HCT116 (cell line): Measurements from ENCODE around the gene ASPHD2. TPM values are rescaled to one million over a fixed set of nuclear protein-coding genes. Genes with fewer than 3 reads are reported as not detected.

Source experiments
- ATAC-seq: fragments of 200-7000 bp; cut with Tn5 transposase; 2 replicates; pipeline ENCODE4 v1.9.1; 2020; ENCODE audit warnings: mild to moderate bottlenecking, moderate library complexity
- BruUV-seq: library from RNA; stranded (reverse); fragments of 400-500 nt; replicated peaks from 2 replicates; lab custom pipeline; 2021; lab: Mats Ljungman, UMichigan
- CTCF ChIA-PET: fragments of 300-600 bp; sonication (Branson Sonifier 250); formaldehyde crosslinking; loops from one replicate; lab custom pipeline; 2021; ENCODE audit warnings: antibody characterized with exemption; lab: Charles Lee
- POLR2A ChIA-PET: fragments of 300-600, 350-600 bp; sonication (Branson Sonifier 250); formaldehyde crosslinking; loops from one replicate; lab custom pipeline; 2021; ENCODE audit warnings: antibody characterized with exemption; lab: Charles Lee
- RAD21 ChIA-PET, 2 experiments: fragments of 300-600 bp; sonication (Branson Sonifier 250); formaldehyde crosslinking; loops; one replicate each; lab custom pipeline; 2023; ENCODE audit warnings: low total read pairs in 2 of 2; ENCODE audit not compliant: uncharacterized antibody in 2 of 2, unreplicated experiment in 2 of 2, low non-redundant PET in 1 of 2; lab: Charles Lee
- DNase-seq: peaks from one replicate; pipeline ENCODE4 v3.0.0-alpha.2; 2010; ENCODE audit warnings: low read depth, low spot score
- H2AFZ ChIP-seq: fragments of 200-600 bp; shearing (Covaris generic), sonication (generic); 2 replicates; pipeline ENCODE4 v1.6.1; 2017; ENCODE audit warnings: low read depth, mixed run types, mixed read lengths, antibody characterized with exemption, low read length; ENCODE audit not compliant: poor library complexity, severe bottlenecking
- H3K27ac ChIP-seq: 2 replicates; pipeline ENCODE4 v1.5.1; 2012; ENCODE audit warnings: low read depth, low read length
- H3K27me3 ChIP-seq: fragments of 200-600 bp; sonication (generic); 2 replicates; pipeline ENCODE4 v1.6.1; 2016; ENCODE audit warnings: mixed run types, low read length, mixed read lengths; ENCODE audit not compliant: insufficient read depth
- H3K36me3 ChIP-seq, 2 experiments: fragments of 200-500 bp in 1 of 2; fragments of 200-600 bp in 1 of 2; sonication (Bioruptor generic) in 1 of 2; sonication (generic) in 1 of 2; 2 replicates each; pipeline versions ENCODE4 v1.5.1 to v1.6.1; 2014 to 2016; ENCODE audit warnings: low read length in 2 of 2, inconsistent platforms in 1 of 2, mixed read lengths in 1 of 2, mixed run types in 1 of 2; ENCODE audit not compliant: insufficient read depth in 2 of 2, control insufficient read depth in 1 of 2
- H3K4me1 ChIP-seq, 2 experiments: fragments of 200-600 bp in 1 of 2; sonication (generic) in 1 of 2; 2 replicates each; pipeline versions ENCODE4 v1.5.1 to v1.6.1; 2012 to 2017; ENCODE audit warnings: low read length in 2 of 2, inconsistent platforms in 1 of 2, mild to moderate bottlenecking in 1 of 2, mixed read lengths in 1 of 2, mixed run types in 1 of 2, moderate library complexity in 1 of 2; ENCODE audit not compliant: insufficient read depth in 2 of 2, control insufficient read depth in 1 of 2
- H3K4me2 ChIP-seq: fragments of 200-600 bp; sonication (generic); 2 replicates; pipeline ENCODE4 v1.6.1; 2017; ENCODE audit warnings: mixed run types, low read length, mixed read lengths
- H3K4me3 ChIP-seq, 2 experiments: fragments of 200-600 bp in 1 of 2; sonication (generic) in 1 of 2; replicated peaks in 1 of 2; 2 replicates each; pipeline ENCODE4 v1.5.1; 2011 to 2016; ENCODE audit warnings: low read length in 2 of 2, control low read depth in 1 of 2, low read depth in 1 of 2, mild to moderate bottlenecking in 1 of 2, mixed read lengths in 1 of 2, mixed run types in 1 of 2
- H3K79me2 ChIP-seq: fragments of 200-600 bp; sonication (generic); 2 replicates; pipeline ENCODE4 v1.6.1; 2017; ENCODE audit warnings: mild to moderate bottlenecking, mixed run types, low read length, moderate library complexity, mixed read lengths; ENCODE audit not compliant: insufficient read depth
- H3K9ac ChIP-seq: fragments of 200-600 bp; sonication (generic); 2 replicates; pipeline ENCODE4 v1.6.1; 2016; ENCODE audit warnings: low read length, mixed read lengths
- H3K9me2 ChIP-seq: fragments of 200-600 bp; sonication (generic), shearing (Covaris generic); 2 replicates; pipeline ENCODE4 v1.6.1; 2017; ENCODE audit warnings: mixed run types, mild to moderate bottlenecking, moderate library complexity; ENCODE audit not compliant: insufficient read depth
- H3K9me3 ChIP-seq, 2 experiments: fragments of 200-500 bp in 1 of 2; fragments of 200-600 bp in 1 of 2; sonication (Bioruptor generic) in 1 of 2; sonication (generic) in 1 of 2; 2 replicates each; pipeline ENCODE4 v1.6.1; 2014 to 2017; ENCODE audit warnings: low read length in 2 of 2, mixed read lengths in 2 of 2, inconsistent platforms in 1 of 2, low read depth in 1 of 2, mild to moderate bottlenecking in 1 of 2, mixed run types in 1 of 2, moderate library complexity in 1 of 2; ENCODE audit not compliant: control insufficient read depth in 1 of 2, insufficient read depth in 1 of 2
- H4K20me1 ChIP-seq: fragments of 200-600 bp; sonication (generic), shearing (Covaris generic); 2 replicates; pipeline ENCODE4 v1.6.1; 2017; ENCODE audit warnings: mixed run types, mild to moderate bottlenecking, moderate library complexity; ENCODE audit not compliant: insufficient read depth
- CBX3 ChIP-seq: IDR thresholded peaks from 2 replicates; pipeline ENCODE4 v1.6.1; 2012; ENCODE audit warnings: low read depth
- CEBPB ChIP-seq: IDR thresholded peaks from 2 replicates; pipeline ENCODE4 v1.6.1; 2012; ENCODE audit warnings: low read depth
- EGR1 ChIP-seq: IDR thresholded peaks from 2 replicates; pipeline ENCODE4 v1.6.1; 2012; ENCODE audit warnings: low read depth
- ELF1 ChIP-seq: IDR thresholded peaks from 2 replicates; pipeline ENCODE4 v1.6.1; 2012; ENCODE audit warnings: low read depth, borderline replicate concordance
- FOSL1 ChIP-seq: IDR thresholded peaks from 2 replicates; pipeline ENCODE4 v1.6.1; 2012; ENCODE audit warnings: low read depth
- JUND ChIP-seq: IDR thresholded peaks from 2 replicates; pipeline ENCODE4 v1.6.1; 2012
- POLR2A ChIP-seq: IDR thresholded peaks from 2 replicates; pipeline ENCODE4 v1.7.0; 2011; ENCODE audit warnings: borderline replicate concordance; ENCODE audit not compliant: insufficient read depth, insufficient read length; ENCODE audit errors: extremely low read depth
- POLR2AphosphoS5 ChIP-seq: IDR thresholded peaks from 2 replicates; pipeline ENCODE4 v1.6.1; 2011; ENCODE audit warnings: mild to moderate bottlenecking, low read depth, low read length, moderate library complexity
- RAD21 ChIP-seq: IDR thresholded peaks from 2 replicates; pipeline ENCODE4 v1.6.1; 2012; ENCODE audit warnings: low read depth, mild to moderate bottlenecking
- SP1 ChIP-seq: IDR thresholded peaks from 2 replicates; pipeline ENCODE4 v1.6.1; 2012; ENCODE audit warnings: low read depth
- SRF ChIP-seq: IDR thresholded peaks from 2 replicates; pipeline ENCODE4 v1.6.1; 2012; ENCODE audit warnings: low read depth
- TCF7L2 ChIP-seq: IDR thresholded peaks from 2 replicates; pipeline ENCODE4 v1.7.0; 2011; ENCODE audit warnings: borderline replicate concordance, inconsistent platforms; ENCODE audit not compliant: insufficient read depth, insufficient read length; ENCODE audit errors: extremely low read depth
- YY1 ChIP-seq: IDR thresholded peaks from 2 replicates; pipeline ENCODE4 v1.6.1; 2011; ENCODE audit warnings: low read length, low read depth, moderate library complexity, mild to moderate bottlenecking; ENCODE audit not compliant: insufficient replicate concordance; ENCODE audit errors: extremely low read depth
- ZFX ChIP-seq: fragments of 450-650 bp; IDR thresholded peaks from 2 replicates; pipeline ENCODE4 v1.6.1; 2017
- intact Hi-C: fragments of 100-400 bp; cut with micrococcal nuclease; formaldehyde crosslinking; loops from 2 replicates; pipeline ENCODE4 v1.10.0; 2022
- total RNA-seq: library from RNA; stranded (reverse); gene quantifications from one replicate; pipeline ENCODE4 v1.2.1, GENCODE V29; 2021; ENCODE audit not compliant: unreplicated experiment
- TF ChIP-seq, protein P1 (sequence below), 3 experiments: fragments of 200-600 bp in 1 of 3; sonication (generic) in 1 of 3; IDR thresholded peaks in 2 of 3; conservative IDR thresholded peaks in 1 of 3; 2 replicates each; pipeline ENCODE4 v1.5.1; 2012 to 2017; ENCODE audit warnings: low read depth in 2 of 3, low read length in 2 of 3, antibody characterized with exemption in 1 of 3, borderline replicate concordance in 1 of 3, control low read depth in 1 of 3, mild to moderate bottlenecking in 1 of 3, mixed read lengths in 1 of 3, mixed run types in 1 of 3, moderate library complexity in 1 of 3; ENCODE audit not compliant: insufficient read depth in 1 of 3
- TF ChIP-seq, protein P2 (sequence below): IDR thresholded peaks from 2 replicates; pipeline ENCODE4 v1.6.1; 2012
- TF ChIP-seq, protein P3 (sequence below): IDR thresholded peaks from 2 replicates; pipeline ENCODE4 v1.6.1; 2012; ENCODE audit warnings: low read depth
- TF ChIP-seq, protein P4 (sequence below): IDR thresholded peaks from 2 replicates; pipeline ENCODE4 v1.6.1; 2011; ENCODE audit warnings: mild to moderate bottlenecking, low read length, moderate library complexity; ENCODE audit not compliant: insufficient replicate concordance; ENCODE audit errors: extremely low read depth

Gene ASPHD2
- total RNA-seq, 1 experiment from 2014 or later, result 4.1 TPM

DNA sequence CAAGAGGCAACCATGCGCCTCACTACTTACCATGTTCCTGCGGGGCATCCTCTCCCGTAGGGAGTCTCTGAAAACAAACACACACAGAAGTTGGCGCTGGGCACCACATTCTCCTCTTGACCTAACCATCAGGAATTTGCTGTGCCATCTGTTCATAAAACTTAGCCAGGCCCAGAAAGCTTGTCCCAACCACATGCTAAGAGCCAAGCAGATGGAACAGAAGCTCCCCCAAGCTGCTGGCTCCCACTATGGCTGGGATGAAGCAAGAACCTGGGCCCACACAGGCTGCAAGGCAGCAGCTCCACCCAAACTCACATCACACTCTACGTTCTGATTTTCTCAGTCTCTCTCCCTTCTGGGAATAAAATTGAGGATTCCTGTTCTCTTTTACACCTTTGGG, 37.1 kb downstream of the ASPHD2 start:
- H3K4me3 ChIP-seq, result no peak overlapping the region
- H3K4me1 ChIP-seq, result peaks cover 0 to 8% of the 10 kb centered on the region in 2 experiments; a peak in 3 of 4 replicates
- no peak overlapping the region for H3K4me2 ChIP-seq
- DNase-seq (no peak), ATAC-seq (no peak)
- peaks cover under 1% of the 10 kb centered on the region; the same call in 1 of the 2 replicates for H3K79me2 ChIP-seq
- H4K20me1 ChIP-seq, result no peaks in the 10 kb centered on the region
- CTCF ChIA-PET, result no interaction called here
- RAD21 ChIA-PET, result no interaction called here
- no peaks in the 10 kb centered on the region for H3K9me3 ChIP-seq
- intact Hi-C loops, result no loop called here
- H3K27ac ChIP-seq, result no peak overlapping the region
- POLR2A ChIA-PET, result no interaction called here
- no peak overlapping the region for H2AFZ ChIP-seq
- H3K9me2 ChIP-seq, result no peaks in the 10 kb centered on the region
- no TSS peak for BruUV-seq
- TF ChIP-seq, protein P1, sequence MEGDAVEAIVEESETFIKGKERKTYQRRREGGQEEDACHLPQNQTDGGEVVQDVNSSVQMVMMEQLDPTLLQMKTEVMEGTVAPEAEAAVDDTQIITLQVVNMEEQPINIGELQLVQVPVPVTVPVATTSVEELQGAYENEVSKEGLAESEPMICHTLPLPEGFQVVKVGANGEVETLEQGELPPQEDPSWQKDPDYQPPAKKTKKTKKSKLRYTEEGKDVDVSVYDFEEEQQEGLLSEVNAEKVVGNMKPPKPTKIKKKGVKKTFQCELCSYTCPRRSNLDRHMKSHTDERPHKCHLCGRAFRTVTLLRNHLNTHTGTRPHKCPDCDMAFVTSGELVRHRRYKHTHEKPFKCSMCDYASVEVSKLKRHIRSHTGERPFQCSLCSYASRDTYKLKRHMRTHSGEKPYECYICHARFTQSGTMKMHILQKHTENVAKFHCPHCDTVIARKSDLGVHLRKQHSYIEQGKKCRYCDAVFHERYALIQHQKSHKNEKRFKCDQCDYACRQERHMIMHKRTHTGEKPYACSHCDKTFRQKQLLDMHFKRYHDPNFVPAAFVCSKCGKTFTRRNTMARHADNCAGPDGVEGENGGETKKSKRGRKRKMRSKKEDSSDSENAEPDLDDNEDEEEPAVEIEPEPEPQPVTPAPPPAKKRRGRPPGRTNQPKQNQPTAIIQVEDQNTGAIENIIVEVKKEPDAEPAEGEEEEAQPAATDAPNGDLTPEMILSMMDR (IDR thresholded peaks at IDR 0.05 in 2 of 3, conservative IDR thresholded peaks at IDR 0.05 in 1 of 3; ENCODE audit: borderline replicate concordance in 1 of 3, insufficient read depth in 1 of 3, low read depth in 2 of 3, low read length in 2 of 3), result no peak
- TF ChIP-seq FOSL1, result no peak
- no peak for TF ChIP-seq CEBPB
- TF ChIP-seq ZFX, result no peak
- no peak for TF ChIP-seq TCF7L2
- TF ChIP-seq ELF1, result no peak
- no peak for TF ChIP-seq EGR1
- TF ChIP-seq, protein P2, sequence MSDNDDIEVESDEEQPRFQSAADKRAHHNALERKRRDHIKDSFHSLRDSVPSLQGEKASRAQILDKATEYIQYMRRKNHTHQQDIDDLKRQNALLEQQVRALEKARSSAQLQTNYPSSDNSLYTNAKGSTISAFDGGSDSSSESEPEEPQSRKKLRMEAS, result no peak
- TF ChIP-seq SP1, result no peak
- no peak for TF ChIP-seq POLR2A
- no peak for TF ChIP-seq RAD21
- TF ChIP-seq POLR2AphosphoS5, result no peak
- TF ChIP-seq JUND, result no peak
- no peak for TF ChIP-seq YY1
- TF ChIP-seq, protein P3, sequence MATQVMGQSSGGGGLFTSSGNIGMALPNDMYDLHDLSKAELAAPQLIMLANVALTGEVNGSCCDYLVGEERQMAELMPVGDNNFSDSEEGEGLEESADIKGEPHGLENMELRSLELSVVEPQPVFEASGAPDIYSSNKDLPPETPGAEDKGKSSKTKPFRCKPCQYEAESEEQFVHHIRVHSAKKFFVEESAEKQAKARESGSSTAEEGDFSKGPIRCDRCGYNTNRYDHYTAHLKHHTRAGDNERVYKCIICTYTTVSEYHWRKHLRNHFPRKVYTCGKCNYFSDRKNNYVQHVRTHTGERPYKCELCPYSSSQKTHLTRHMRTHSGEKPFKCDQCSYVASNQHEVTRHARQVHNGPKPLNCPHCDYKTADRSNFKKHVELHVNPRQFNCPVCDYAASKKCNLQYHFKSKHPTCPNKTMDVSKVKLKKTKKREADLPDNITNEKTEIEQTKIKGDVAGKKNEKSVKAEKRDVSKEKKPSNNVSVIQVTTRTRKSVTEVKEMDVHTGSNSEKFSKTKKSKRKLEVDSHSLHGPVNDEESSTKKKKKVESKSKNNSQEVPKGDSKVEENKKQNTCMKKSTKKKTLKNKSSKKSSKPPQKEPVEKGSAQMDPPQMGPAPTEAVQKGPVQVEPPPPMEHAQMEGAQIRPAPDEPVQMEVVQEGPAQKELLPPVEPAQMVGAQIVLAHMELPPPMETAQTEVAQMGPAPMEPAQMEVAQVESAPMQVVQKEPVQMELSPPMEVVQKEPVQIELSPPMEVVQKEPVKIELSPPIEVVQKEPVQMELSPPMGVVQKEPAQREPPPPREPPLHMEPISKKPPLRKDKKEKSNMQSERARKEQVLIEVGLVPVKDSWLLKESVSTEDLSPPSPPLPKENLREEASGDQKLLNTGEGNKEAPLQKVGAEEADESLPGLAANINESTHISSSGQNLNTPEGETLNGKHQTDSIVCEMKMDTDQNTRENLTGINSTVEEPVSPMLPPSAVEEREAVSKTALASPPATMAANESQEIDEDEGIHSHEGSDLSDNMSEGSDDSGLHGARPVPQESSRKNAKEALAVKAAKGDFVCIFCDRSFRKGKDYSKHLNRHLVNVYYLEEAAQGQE, result no peak
- TF ChIP-seq, protein P4, sequence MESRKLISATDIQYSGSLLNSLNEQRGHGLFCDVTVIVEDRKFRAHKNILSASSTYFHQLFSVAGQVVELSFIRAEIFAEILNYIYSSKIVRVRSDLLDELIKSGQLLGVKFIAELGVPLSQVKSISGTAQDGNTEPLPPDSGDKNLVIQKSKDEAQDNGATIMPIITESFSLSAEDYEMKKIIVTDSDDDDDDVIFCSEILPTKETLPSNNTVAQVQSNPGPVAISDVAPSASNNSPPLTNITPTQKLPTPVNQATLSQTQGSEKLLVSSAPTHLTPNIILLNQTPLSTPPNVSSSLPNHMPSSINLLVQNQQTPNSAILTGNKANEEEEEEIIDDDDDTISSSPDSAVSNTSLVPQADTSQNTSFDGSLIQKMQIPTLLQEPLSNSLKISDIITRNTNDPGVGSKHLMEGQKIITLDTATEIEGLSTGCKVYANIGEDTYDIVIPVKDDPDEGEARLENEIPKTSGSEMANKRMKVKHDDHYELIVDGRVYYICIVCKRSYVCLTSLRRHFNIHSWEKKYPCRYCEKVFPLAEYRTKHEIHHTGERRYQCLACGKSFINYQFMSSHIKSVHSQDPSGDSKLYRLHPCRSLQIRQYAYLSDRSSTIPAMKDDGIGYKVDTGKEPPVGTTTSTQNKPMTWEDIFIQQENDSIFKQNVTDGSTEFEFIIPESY, result no peak
- TF ChIP-seq CBX3, result no peak
- TF ChIP-seq SRF, result no peak
- no peak overlapping the region for H3K9ac ChIP-seq
- H3K27me3 ChIP-seq, result no peaks in the 10 kb centered on the region
- peaks cover 51 to 52% of the 10 kb centered on the region in 2 experiments; a peak in 3 of 4 replicates for H3K36me3 ChIP-seq
